Endothelial cell of umbilical vein (primary cell): ENCODE results near the gene USP12.

Experiments used
- CTCF ChIP-seq, 2 donors: IDR thresholded peaks; 1 replicate in 1 of 2; 2 replicates in 1 of 2; pipeline ENCODE4 v1.5.1; 2011; ENCODE audit warnings: low read length in 2 of 2, mild to moderate bottlenecking in 2 of 2, moderate library complexity in 2 of 2, control low read depth in 1 of 2, inconsistent platforms in 1 of 2, low read depth in 1 of 2; ENCODE audit not compliant: insufficient read depth in 1 of 2; ENCODE audit errors: extremely low read depth in 1 of 2
- EZH2 ChIP-seq: IDR thresholded peaks from 2 replicates; pipeline ENCODE4 v1.6.1; 2012; ENCODE audit warnings: borderline replicate concordance, low read depth, mild to moderate bottlenecking, moderate library complexity, low read length, inconsistent platforms; ENCODE audit not compliant: severe bottlenecking
- FOS ChIP-seq: IDR thresholded peaks from 2 replicates; pipeline ENCODE4 v1.6.1; 2011; ENCODE audit warnings: mild to moderate bottlenecking, low read length, moderate library complexity, borderline replicate concordance; ENCODE audit not compliant: insufficient read depth
- GATA2 ChIP-seq: IDR thresholded peaks from 2 replicates; pipeline ENCODE4 v1.7.0; 2011; ENCODE audit warnings: low read depth, mild to moderate bottlenecking, moderate library complexity, mixed read lengths, low read length; ENCODE audit not compliant: insufficient read length, insufficient read depth
- JUN ChIP-seq: IDR thresholded peaks from 2 replicates; pipeline ENCODE4 v1.6.1; 2011; ENCODE audit warnings: borderline replicate concordance, low read depth; ENCODE audit not compliant: insufficient read length, insufficient read depth
- MYC ChIP-seq: IDR thresholded peaks from one replicate; pipeline ENCODE4 v1.6.1; 2011; ENCODE audit warnings: mild to moderate bottlenecking, low read depth, low read length
- POLR2A ChIP-seq: IDR thresholded peaks from 2 replicates; pipeline ENCODE4 v1.6.1; 2012; ENCODE audit warnings: low read depth, mild to moderate bottlenecking, control low read depth, low read length
- POLR2AphosphoS5 ChIP-seq: IDR thresholded peaks from 2 replicates; pipeline ENCODE4 v1.6.1; 2012; ENCODE audit warnings: low read depth, mild to moderate bottlenecking, control low read depth, low read length, moderate library complexity; ENCODE audit not compliant: insufficient read depth
- TF ChIP-seq, protein P1 (sequence below): IDR thresholded peaks from 2 replicates; pipeline ENCODE4 v1.6.1; 2011; ENCODE audit not compliant: insufficient read depth, insufficient read length

- no peak for TF ChIP-seq CTCF (IDR thresholded peaks at IDR 0.05; ENCODE audit: extremely low read depth in 1 of 2, insufficient read depth in 1 of 2, low read depth in 1 of 2, low read length in 2 of 2)
- no peak for TF ChIP-seq POLR2A
- no peak for TF ChIP-seq EZH2
- no peak for TF ChIP-seq POLR2AphosphoS5
- TF ChIP-seq, protein P1, sequence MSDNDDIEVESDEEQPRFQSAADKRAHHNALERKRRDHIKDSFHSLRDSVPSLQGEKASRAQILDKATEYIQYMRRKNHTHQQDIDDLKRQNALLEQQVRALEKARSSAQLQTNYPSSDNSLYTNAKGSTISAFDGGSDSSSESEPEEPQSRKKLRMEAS: no peak
- TF ChIP-seq FOS: no peak
- TF ChIP-seq JUN: no peak
- no peak for TF ChIP-seq MYC
- no peak for TF ChIP-seq GATA2
Measured at GRCh38 chr13:27125357-27126282, 46.0 kb downstream of the USP12 start.
